T47D (cell line): Measurements from ENCODE around the gene CCDC197.
A peak's percentile ranks its signal among the peaks of the same experiment; 100 is the strongest.

Experiments
- DNase-seq, 2 experiments: peaks; one replicate each; pipeline versions ENCODE4 v3.0.0 to v3.0.0-alpha.2; 2011 to 2012; ENCODE audit warnings: low read depth in 1 of 2, low spot score in 1 of 2
- JUND ChIP-seq: IDR thresholded peaks from 2 replicates; pipeline ENCODE4 v1.6.1; 2012; ENCODE audit warnings: low read depth
- in situ Hi-C: cut with HindIII; loops from 2 replicates; pipeline ENCODE4 v1.10.0; 2016; ENCODE audit warnings: low sequenced_read_pairs, low pct_unique_long_range_greater_than_20kb

CCDC197 gene

GRCh38 chr14:94001501-94002396, 4.6 kb downstream of the CCDC197 start:
- in situ Hi-C loops: no loop called here
- TF ChIP-seq JUND: no peak
- peak; percentile 83 to 88 for DNase-seq

GRCh38 chr14:94003397-94003796, 6.3 kb downstream of the CCDC197 start:
- TF ChIP-seq JUND: no peak
- no peak for DNase-seq
- in situ Hi-C loops: no loop called here

GRCh38 chr14:94004015-94004414, 6.9 kb downstream of the CCDC197 start:
- no peak for DNase-seq
- no peak for TF ChIP-seq JUND
- in situ Hi-C loops: no loop called here

GRCh38 chr14:94005324-94006073, 8.4 kb downstream of the CCDC197 start:
- in situ Hi-C loops: no loop called here
- TF ChIP-seq JUND: no peak
- peak in 1 of 2 experiments; percentile 49 for DNase-seq

- no peak for DNase-seq
- in situ Hi-C loops: no loop called here
- no peak for TF ChIP-seq JUND
Observed at GRCh38 chr14:94008234-94008633, 11.1 kb downstream of the CCDC197 start.

- in situ Hi-C loops: no loop called here
- no peak for DNase-seq
Observed at GRCh38 chr14:94009767-94010166, 12.7 kb downstream of the CCDC197 start.

GRCh38 chr14:94010625-94011024, 13.5 kb downstream of the CCDC197 start:
- TF ChIP-seq JUND: no peak
- DNase-seq: no peak
- in situ Hi-C loops: no loop called here

More at GRCh38 chr14:94009767-94010166, 12.7 kb downstream of the CCDC197 start:
- no peak for TF ChIP-seq JUND

- TF ChIP-seq JUND: no peak
- in situ Hi-C loops: no loop called here
- peak in 1 of 2 experiments; percentile 20 for DNase-seq
Observed at GRCh38 chr14:94011795-94012194, 14.7 kb downstream of the CCDC197 start.

GRCh38 chr14:94014382-94014781, 17.3 kb downstream of the CCDC197 start:
- no peak for TF ChIP-seq JUND
- in situ Hi-C loops: no loop called here
- DNase-seq: no peak

- DNase-seq: no peak
- in situ Hi-C loops: no loop called here
- no peak for TF ChIP-seq JUND
Observed at GRCh38 chr14:94015223-94015622, 18.1 kb downstream of the CCDC197 start.

GRCh38 chr14:94016446-94016976, 19.4 kb downstream of the CCDC197 start:
- DNase-seq: no peak
- no peak for TF ChIP-seq JUND
- in situ Hi-C loops: no loop called here

GRCh38 chr14:94018308-94018707, 21.2 kb downstream of the CCDC197 start:
- in situ Hi-C loops: no loop called here
- TF ChIP-seq JUND: no peak
- no peak for DNase-seq

- peak; percentile 54 to 79 for DNase-seq
- no peak for TF ChIP-seq JUND
- in situ Hi-C loops: no loop called here
Observed at GRCh38 chr14:94019329-94019728, 22.2 kb downstream of the CCDC197 start.
